Coronary artery (tissue), 2 donors: Measurements from ENCODE around the gene UBASH3A.

Experiments
- DNase-seq: peaks from one replicate; pipeline ENCODE4 v3.0.0-alpha.2; 2017; ENCODE audit warnings: low spot score
- H3K27ac ChIP-seq, 2 donors: fragments of 200-600 bp; sonication (generic); one replicate each; pipeline ENCODE4 v1.5.1; 2016 to 2019
- H3K4me3 ChIP-seq: fragments of 200-600 bp; sonication (generic); 2 replicates; pipeline ENCODE4 v1.5.1; 2016; ENCODE audit warnings: mild to moderate bottlenecking, moderate library complexity
- CTCF ChIP-seq: fragments of 200-600 bp; sonication (generic); IDR thresholded peaks from one replicate; pipeline ENCODE4 v1.5.1; 2019; ENCODE audit warnings: antibody characterized with exemption

UBASH3A gene

GRCh38 chr21:42435833-42436232, 32.1 kb downstream of the UBASH3A start:
- TF ChIP-seq CTCF = no peak
- no peak overlapping the region for H3K27ac ChIP-seq

DNA sequence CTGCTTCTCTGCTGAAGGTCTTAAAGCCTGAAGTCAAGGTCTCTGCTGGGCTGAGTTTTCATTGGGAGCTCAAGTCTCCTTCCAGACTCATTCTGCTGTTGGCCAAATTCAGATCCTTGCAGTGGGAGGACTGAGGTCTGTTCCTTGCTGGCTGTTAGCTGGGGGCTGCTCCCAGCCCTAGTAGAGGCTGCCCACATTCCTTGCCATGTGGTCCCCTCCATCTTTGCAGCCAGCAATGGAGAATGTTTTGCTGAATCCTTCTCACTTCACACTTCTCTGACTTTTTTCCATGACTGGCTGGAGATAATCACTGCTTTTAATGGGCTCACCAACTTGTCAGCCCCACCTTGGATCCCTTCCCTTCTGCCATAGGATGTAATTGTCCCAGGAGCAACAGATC, 33.2 kb downstream of the UBASH3A start:
- no peak for DNase-seq
- Histone ChIP-seq H3K27ac (no peak overlapping the region), H3K4me3 (no peak overlapping the region)
- TF ChIP-seq CTCF = no peak

More at GRCh38 chr21:42435833-42436232, 32.1 kb downstream of the UBASH3A start:
- no peak overlapping the region for H3K4me3 ChIP-seq
- DNase-seq = no peak

DNA sequence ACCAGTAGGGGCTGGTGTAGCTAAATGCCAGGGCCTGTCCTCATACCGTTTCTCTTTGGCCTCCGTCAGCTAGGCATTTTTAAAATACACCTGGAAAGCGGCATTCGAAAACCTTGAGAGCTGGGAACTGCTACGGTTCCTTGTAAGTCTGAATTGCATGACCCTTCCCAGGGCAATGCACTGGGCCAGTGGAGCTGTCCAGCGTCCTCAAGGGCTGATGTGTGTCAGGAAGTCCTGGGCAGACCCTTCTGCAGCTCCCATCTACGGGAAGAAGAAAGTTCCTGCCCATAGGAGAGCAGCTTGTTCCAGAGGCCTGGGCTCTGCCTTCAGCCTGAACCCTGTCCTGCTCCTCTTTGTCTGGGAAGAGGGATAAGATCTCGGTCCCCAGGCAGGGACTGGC, 34.1 kb downstream of the UBASH3A start:
- Histone ChIP-seq H3K27ac (no peak overlapping the region), H3K4me3 (no peak overlapping the region)
- TF ChIP-seq CTCF = no peak
- DNase-seq = no peak

DNA sequence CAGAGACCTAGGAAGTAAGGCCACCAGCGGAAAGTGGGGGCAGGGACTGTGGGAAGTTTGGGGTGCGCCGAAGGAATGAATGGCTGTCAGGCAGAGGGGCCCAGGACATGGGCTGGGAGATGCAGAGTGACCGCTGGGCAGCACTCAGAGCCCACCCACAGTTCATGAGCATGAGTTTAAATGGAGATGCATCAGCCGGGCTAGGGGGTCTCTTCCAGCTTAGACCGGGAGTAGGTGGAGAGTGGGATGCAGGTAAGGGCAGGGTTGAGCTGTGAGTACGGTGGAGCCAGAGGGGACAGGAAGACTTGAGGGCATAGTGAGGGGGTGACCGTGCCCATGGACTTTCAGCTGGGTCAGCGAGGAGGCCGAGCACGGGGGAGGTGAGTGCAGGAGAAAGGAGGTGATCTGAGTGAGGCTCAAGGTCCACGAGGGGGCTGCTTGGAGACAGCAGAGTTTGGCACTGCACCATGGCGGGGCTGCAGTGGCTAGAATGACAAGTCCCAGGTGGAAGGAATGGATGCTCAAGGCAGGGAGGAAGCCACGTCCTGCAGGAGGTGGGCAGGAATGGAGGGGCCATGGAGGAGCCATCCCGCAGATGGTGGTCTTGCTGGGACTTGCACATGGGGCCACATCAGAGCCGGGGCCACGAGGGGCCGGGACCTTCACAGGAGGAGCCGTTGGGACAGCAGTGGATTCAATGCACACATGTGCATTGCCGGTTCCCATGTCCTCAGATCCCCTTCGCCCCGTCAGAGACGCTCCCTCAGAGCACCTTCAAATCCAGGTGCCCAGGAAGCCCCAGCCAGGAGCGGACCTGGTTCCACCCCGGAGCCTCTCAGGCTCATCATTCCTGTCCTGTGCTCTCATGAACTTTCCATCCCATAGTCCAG, 34.9 kb downstream of the UBASH3A start:
- no peak overlapping the region for H3K4me3 ChIP-seq
- H3K27ac ChIP-seq = no peak overlapping the region
- DNase-seq = no peak
- TF ChIP-seq CTCF = no peak

DNA sequence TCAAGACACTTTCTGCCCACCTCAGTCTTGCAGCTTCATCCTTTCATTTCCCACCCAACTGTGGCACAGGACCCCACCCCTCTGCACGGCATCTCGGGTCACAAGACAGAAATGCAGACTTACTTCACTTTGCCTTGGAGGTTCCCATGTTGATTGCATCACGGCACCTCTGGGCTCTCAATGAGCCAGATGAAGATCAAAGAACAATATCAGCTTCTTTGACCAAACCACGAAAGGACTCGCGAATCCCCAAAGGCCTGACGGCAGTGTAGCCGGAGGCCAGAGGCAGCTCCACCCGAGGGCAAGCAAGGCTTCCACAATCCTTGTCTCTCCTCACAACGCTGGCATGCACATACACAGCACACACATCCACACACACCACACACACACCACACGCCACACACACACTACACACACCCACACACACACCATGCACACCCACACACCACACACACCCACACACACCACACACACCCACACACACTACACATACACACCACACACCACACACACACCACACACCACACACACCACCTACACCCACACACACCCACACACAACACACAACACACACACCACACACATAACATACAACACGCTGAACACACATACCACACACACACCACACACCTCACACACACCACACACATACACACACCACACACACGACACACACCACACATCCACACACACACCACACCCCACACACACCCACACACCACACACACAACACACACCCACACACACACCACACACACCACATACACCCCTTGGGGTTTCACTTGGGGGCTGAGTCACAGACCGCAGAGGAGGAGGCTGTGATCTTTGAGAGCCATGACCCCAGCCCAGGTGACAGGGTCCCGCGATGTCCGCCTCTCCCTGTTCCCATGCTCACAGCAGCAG, 35.8 kb downstream of the UBASH3A start:
- no peak for TF ChIP-seq CTCF
- Histone ChIP-seq H3K27ac (no peak overlapping the region), H3K4me3 (no peak overlapping the region)
- DNase-seq = no peak

GRCh38 chr21:42440187-42440792, 36.6 kb downstream of the UBASH3A start:
- DNase-seq = no peak
- H3K27ac ChIP-seq = no peak overlapping the region
- no peak for TF ChIP-seq CTCF
- H3K4me3 ChIP-seq = no peak overlapping the region
